Measurements from ENCODE around the gene EEF1AKMT1.

- TF ChIP-seq CTCF (conservative IDR thresholded peaks at IDR 0.05): no peak
- TF ChIP-seq EZH2 (IDR thresholded peaks at IDR 0.05; ENCODE audit: low read depth): no peak
Measured at GRCh38 chr13:20796791-20797508, 23.2 kb upstream of the EEF1AKMT1 start.
